SIG-M5 (cell line): Measurements from ENCODE around the gene INHBC.
"Not testable (repeated sequence)": the region's sequence is repeated elsewhere in the genome, so short reads cannot be mapped to it uniquely, and the experiment has no call there.

ENCODE experiments used
- DNase-seq: peaks from one replicate; lab custom pipeline; 2025; lab: John Stamatoyannopoulos, UW

The INHBC gene

GRCh38 chr12:57487055-57487596, 52.5 kb downstream of the INHBC start:
- DNase-seq = no peak

- DNase-seq = peak; percentile 94
These were observed 53.2 kb downstream of the INHBC start, which contains the start of gene MARS1 for GRCh38 chr12:57487597-57488401. MARS1 (plus strand) TSS chr12:57488068; CDS start chr12:57488091, 23 bp downstream.

DNA sequence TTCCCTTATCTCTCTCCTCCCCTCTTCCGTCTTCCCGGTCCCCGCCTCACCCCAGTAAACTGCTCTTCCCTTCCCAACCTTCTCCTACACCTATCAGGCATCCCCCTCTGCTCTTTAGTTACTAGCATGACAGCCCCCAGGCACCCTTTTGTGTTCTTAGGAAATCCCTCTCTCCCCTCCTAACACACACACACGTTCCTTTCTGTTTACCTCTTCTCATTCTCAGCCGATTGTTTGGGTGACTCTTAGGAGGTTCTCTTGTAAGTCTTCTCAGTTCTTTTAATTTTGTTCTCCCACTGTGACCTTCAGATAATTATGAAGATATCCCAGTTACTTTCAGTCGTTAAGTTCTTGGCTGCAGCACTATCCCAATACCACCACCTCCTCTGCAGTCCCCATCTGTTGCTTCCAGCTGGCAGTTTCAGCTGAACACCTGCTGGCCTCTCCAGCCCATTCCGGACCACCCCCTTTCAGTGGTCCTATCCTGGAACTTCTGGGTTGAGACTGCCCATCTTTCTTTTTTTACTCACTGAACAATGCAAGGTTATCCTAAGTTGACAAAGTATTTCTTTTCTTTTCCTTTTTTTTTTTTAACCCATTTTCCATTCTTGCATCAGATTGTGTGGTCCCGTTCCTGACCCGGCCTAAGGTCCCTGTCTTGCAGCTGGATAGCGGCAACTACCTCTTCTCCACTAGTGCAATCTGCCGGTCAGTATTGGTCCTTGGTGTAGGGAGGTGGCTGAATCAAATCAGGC, 54.0 kb downstream of the INHBC start:
- DNase-seq = no peak

GRCh38 chr12:57489157-57489641, 54.6 kb downstream of the INHBC start:
- no peak for DNase-seq

DNA sequence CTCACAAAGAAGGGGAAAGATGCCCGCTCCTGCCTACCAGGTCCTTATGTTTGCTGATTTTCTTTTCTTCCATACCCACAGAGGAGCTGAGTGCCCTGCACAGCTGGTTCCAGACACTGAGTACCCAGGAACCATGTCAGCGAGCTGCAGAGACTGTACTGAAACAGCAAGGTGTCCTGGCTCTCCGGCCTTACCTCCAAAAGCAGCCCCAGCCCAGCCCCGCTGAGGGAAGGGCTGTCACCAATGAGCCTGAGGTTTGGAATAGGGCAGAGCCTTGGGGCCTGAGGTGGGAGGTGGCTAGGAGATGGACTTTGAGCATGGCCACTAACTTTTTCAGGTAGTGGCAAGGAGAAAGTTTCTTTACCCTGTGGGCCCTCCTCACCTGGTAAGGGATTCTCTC, 55.5 kb downstream of the INHBC start:
- DNase-seq = no peak

DNA sequence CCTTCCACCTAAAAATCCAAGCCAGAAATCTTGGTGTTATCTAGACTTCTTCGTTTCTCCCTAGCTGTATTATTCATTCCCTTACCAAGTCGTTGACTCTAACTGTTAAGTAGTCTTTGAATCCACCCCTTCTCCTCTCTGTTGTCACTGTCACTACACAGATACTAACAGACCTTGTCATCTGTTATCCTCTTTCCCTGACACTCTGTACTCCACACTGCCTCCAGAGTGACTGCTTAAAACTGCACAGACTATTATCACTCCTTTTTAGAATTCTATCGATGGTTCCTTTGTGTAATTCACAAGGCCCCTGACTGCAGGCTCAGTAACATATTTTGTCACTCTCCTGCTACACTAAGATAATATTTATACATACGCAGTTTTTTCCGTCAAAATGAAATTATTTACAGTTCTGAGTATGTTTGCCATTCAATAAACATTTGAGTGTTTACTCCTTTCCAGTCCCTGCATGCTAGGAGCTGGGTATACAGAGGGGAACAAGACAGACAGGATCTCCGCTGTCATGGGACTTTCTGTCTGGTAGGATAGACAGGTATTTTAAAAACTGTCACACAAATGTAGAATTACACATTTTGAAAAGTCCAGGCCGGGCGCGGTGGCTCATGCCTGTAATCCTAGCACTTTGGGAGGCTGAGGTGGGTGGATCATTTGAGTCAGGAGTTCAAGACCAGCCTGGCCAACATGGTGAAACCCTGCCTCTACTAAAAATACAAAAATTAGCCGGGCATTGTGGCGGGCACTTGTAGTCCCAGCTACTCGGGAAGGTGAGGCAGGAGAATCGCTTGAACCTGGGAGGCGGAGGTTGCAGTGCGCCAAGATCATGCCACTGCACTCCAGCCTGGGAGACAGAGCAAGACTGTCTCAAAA, 57.1 kb downstream of the INHBC start:
- no peak for DNase-seq

DNA sequence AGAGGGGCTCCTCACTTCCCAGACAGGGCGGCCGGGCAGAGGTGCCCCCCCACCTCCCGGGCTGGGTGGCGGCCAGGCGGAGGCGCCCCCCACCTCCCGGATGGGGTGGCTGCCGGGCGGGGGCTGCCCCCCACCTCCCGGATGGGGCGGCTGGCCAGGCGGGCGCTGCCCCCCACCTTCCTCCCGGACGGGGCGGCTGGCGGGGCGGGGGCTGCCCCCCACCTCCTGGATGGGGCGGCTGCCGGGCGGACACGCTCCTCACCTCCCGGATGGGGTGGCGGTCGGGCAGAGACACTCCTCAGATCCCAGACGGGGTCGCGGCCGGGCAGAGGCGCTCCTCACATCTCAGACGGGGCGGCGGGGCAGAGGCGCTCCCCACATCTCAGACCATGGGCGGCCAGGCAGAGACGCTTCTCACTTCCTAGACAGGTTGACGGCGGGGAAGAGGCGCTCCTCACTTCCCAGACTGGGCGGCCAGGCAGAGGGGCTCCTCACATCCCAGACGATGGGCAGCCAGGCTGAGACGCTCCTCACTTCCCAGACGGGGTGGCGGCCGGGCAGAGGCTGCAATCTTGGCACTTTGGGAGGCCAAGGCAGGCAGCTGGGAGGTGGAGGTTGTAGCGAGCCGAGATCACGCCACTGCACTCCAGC, 60.6 kb downstream of the INHBC start:
- not testable (repeated sequence) for DNase-seq

- DNase-seq = no peak
These were observed 62.2 kb downstream of the INHBC start for GRCh38 chr12:57496822-57497221.

DNA sequence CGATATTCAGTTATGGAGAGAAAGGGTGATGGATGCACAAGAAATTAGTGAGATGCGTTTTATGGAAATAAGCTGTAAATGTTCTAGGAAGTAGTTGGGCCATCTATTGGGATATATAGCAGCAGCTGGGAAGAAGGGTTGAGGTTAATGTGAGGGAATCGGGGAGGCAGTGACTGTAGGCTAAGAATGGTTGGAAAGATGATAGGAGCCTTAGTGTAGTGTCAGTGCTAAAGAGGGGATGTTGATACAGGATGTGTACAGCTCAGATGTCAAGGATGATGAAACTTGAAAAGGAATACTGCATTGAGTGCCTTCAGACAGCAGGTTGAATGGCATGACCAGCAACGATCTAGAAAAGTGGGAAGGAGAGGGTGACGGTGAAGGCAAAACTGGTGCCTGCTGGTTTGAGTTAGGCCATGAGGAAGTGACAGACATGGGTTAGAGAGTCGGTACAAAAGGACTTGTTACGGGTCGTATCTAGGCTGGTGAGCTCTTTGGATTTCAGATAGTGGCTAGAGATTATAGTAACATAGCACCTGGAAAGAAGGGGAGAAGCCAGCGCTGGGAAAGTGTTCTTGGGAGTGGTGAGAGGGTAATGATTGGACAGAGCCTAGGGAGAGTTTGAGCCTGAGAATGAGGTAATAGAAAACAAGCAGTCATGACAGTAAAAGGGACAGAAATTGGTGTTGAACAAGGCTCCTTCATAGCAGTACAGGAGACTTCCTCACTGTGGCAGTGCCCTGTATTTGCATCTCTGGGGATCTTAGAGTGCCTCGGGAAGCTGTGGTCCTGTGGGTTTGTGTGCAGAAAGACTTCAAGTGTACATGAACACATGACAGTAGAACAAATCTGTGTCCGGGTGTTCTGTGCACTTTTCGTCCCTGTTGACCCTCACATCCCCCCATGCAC, 62.9 kb downstream of the INHBC start:
- DNase-seq = no peak

- DNase-seq = no peak
These were observed 63.5 kb downstream of the INHBC start for GRCh38 chr12:57498132-57498502.

DNA sequence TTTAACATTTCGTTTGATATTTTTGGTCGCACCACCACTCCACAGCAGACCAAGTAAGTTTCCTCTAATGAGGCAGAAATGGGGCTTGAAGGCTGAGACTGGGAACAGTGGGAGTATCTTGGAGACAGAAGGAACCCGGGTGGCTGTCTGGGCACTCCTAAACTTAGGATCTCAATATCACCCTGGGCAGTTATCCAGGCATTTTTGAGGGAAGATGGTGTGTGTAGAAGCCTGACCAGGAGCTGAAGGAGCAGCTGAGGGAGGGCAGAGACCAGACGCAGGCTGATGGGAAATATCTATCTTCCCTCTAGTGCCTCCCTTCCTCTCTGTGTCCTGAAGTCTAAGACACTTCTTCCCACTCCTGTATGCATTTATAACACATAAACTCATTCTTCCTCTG, 64.0 kb downstream of the INHBC start:
- DNase-seq = no peak

- no peak for DNase-seq
These were observed 65.6 kb downstream of the INHBC start for GRCh38 chr12:57500213-57500612.
